Fibroblast of the aortic adventitia (primary cell): ENCODE measurements around the gene CENPH. TPM values are rescaled to one million over a fixed set of nuclear protein-coding genes. Genes with fewer than 3 reads are reported as not detected.

Source experiments
- DNase-seq: peaks from one replicate; pipeline ENCODE4 v3.0.0-alpha.2; 2010; ENCODE audit warnings: low read depth
- H3K4me3 ChIP-seq: 2 replicates; pipeline ENCODE4 v1.5.1; 2011; ENCODE audit warnings: low read depth, mild to moderate bottlenecking, control low read depth, low read length, moderate library complexity
- total RNA-seq: library from RNA; depleted of rRNA; stranded (reverse); fragments of >200 nt; gene quantifications from 2 replicates; pipeline ENCODE4 v1.2.3, GENCODE V29; 2012; ENCODE audit warnings: low replicate concordance
- TF ChIP-seq, protein P1 (sequence below): IDR thresholded peaks from 2 replicates; pipeline ENCODE4 v1.5.1; 2011; ENCODE audit warnings: mild to moderate bottlenecking, low read length, control low read depth, inconsistent platforms; ENCODE audit not compliant: insufficient read depth

The CENPH gene
- total RNA-seq, 1 donor, result 20.2 TPM

GRCh38 chr5:69156456-69156855, 32.9 kb upstream of the CENPH start:
- no peak overlapping the region for H3K4me3 ChIP-seq
- TF ChIP-seq, protein P1, sequence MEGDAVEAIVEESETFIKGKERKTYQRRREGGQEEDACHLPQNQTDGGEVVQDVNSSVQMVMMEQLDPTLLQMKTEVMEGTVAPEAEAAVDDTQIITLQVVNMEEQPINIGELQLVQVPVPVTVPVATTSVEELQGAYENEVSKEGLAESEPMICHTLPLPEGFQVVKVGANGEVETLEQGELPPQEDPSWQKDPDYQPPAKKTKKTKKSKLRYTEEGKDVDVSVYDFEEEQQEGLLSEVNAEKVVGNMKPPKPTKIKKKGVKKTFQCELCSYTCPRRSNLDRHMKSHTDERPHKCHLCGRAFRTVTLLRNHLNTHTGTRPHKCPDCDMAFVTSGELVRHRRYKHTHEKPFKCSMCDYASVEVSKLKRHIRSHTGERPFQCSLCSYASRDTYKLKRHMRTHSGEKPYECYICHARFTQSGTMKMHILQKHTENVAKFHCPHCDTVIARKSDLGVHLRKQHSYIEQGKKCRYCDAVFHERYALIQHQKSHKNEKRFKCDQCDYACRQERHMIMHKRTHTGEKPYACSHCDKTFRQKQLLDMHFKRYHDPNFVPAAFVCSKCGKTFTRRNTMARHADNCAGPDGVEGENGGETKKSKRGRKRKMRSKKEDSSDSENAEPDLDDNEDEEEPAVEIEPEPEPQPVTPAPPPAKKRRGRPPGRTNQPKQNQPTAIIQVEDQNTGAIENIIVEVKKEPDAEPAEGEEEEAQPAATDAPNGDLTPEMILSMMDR, result no peak
- DNase-seq, result no peak

DNA sequence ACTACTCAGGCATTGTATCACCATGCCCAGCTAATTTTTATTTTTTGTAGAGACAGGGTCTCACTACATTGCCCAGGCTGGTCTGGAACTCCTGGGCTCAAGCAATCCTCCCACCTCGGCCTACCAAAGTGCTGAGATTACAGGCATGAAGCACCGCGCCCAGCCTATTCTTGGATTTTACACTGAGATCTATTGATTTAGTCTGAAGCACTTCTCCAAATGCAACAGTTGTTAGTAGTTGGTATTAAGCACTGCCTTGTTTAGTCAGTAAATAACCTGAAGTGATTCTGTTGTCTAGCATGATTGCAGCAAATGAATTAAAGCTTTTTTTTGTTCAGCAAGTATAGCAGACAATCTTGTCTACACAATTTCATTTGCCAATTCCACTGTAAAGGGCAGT, 31.3 kb upstream of the CENPH start:
- DNase-seq, result no peak
- H3K4me3 ChIP-seq, result no peak overlapping the region
- TF ChIP-seq, protein P1, result no peak

DNA sequence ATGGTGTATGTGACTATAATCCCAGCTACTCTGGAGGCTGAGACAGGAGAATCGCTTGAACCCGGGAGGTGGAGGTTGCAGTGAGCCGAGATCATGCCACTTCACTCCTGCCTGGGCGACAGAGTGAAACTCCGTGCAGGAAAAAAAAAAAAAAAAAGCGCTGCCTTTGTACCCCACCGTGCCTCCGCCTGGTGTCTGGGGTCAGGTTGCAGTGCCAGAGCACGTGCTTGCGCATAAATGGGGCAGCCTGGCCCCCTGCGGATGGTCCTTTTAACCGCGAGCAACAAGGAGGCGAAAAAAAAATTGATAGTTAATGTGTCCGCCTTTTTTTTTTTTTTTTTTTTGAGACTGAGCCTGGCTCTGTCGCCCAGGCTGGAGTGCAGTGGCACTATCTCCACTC, 28.7 kb upstream of the CENPH start:
- no peak for DNase-seq
- no peak overlapping the region for H3K4me3 ChIP-seq
- TF ChIP-seq, protein P1, result no peak

GRCh38 chr5:69166686-69167492, 22.5 kb upstream of the CENPH start, which contains the start of gene CCNB1:
CCNB1 (plus strand) TSS chr5:69167150; CDS start chr5:69167263, 113 bp downstream.
- peak within 1 kb of the TSS; percentile 90 for H3K4me3 ChIP-seq
- DNase-seq, result peak; percentile 92
- TF ChIP-seq, protein P1, result no peak

- no peak for DNase-seq
- peak overlapping the region; percentile 90 for H3K4me3 ChIP-seq
- TF ChIP-seq, protein P1, result no peak
Observed at GRCh38 chr5:69167493-69167855, 21.9 kb upstream of the CENPH start.

DNA sequence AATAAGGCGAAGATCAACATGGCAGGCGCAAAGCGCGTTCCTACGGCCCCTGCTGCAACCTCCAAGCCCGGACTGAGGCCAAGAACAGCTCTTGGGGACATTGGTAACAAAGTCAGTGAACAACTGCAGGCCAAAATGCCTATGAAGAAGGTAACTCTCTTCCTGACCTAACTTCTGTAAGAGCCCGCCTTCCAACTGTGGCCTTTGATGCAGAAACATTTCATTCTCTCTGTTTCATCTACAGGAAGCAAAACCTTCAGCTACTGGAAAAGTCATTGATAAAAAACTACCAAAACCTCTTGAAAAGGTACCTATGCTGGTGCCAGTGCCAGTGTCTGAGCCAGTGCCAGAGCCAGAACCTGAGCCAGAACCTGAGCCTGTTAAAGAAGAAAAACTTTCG, 21.5 kb upstream of the CENPH start:
- H3K4me3 ChIP-seq, result peak overlapping the region; percentile 90
- DNase-seq, result no peak
- TF ChIP-seq, protein P1, result no peak
